Adrenal gland (tissue), 5 donors: ENCODE measurements around the gene TGFB1.

Experiments used
- POLR2A ChIP-seq, 2 donors: fragments of 450-650 bp; IDR thresholded peaks; one replicate each; pipeline ENCODE4 v1.6.1; 2017; ENCODE audit warnings: antibody characterized with exemption in 2 of 2, mild to moderate bottlenecking in 2 of 2, moderate library complexity in 1 of 2
- TF ChIP-seq, protein P1 (sequence below), 6 experiments: fragments of 450-650 bp in 4 of 6; fragments of 200-600 bp in 2 of 6; sonication (generic) in 1 of 6; IDR thresholded peaks; 1 replicate in 5 of 6; 2 replicates in 1 of 6; pipeline versions ENCODE4 v1.5.1 to v1.8.0; 2016 to 2021; ENCODE audit warnings: antibody characterized with exemption in 6 of 6, mild to moderate bottlenecking in 2 of 6, moderate library complexity in 1 of 6
- donor health status: DM: no; HTN: no; CAD: no.

DNA sequence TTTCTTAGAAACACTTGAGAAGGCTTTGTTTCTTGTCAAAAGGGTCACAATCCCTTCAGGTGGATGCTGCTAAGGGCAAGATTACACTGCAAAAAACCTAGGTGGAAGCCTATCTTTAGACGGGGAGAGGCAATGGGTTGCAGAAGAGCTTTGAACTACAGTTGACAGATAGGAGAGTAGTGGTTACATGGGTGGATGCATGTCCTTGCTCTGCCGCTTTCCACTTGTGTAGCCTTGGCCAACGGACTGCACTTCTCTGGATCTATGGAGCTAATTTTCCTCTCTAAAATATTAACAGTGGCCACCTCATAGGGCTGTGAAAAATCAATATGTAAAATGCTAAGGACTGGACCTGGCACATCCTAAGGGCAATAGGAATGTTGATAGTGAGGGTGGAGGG is 44.9 kb upstream of the TGFB1 start:
- TF ChIP-seq, protein P1, sequence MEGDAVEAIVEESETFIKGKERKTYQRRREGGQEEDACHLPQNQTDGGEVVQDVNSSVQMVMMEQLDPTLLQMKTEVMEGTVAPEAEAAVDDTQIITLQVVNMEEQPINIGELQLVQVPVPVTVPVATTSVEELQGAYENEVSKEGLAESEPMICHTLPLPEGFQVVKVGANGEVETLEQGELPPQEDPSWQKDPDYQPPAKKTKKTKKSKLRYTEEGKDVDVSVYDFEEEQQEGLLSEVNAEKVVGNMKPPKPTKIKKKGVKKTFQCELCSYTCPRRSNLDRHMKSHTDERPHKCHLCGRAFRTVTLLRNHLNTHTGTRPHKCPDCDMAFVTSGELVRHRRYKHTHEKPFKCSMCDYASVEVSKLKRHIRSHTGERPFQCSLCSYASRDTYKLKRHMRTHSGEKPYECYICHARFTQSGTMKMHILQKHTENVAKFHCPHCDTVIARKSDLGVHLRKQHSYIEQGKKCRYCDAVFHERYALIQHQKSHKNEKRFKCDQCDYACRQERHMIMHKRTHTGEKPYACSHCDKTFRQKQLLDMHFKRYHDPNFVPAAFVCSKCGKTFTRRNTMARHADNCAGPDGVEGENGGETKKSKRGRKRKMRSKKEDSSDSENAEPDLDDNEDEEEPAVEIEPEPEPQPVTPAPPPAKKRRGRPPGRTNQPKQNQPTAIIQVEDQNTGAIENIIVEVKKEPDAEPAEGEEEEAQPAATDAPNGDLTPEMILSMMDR (IDR thresholded peaks at IDR 0.05), result no peak
- TF ChIP-seq POLR2A (IDR thresholded peaks at IDR 0.05), result no peak
